ENCODE results near the gene PNMA1. TPM values are rescaled to one million over a fixed set of nuclear protein-coding genes. Genes with fewer than 3 reads are reported as not detected.

The PNMA1 gene
- total RNA-seq, 2 donors from 2014 or later, result 17.1 to 18.3 TPM

DNA sequence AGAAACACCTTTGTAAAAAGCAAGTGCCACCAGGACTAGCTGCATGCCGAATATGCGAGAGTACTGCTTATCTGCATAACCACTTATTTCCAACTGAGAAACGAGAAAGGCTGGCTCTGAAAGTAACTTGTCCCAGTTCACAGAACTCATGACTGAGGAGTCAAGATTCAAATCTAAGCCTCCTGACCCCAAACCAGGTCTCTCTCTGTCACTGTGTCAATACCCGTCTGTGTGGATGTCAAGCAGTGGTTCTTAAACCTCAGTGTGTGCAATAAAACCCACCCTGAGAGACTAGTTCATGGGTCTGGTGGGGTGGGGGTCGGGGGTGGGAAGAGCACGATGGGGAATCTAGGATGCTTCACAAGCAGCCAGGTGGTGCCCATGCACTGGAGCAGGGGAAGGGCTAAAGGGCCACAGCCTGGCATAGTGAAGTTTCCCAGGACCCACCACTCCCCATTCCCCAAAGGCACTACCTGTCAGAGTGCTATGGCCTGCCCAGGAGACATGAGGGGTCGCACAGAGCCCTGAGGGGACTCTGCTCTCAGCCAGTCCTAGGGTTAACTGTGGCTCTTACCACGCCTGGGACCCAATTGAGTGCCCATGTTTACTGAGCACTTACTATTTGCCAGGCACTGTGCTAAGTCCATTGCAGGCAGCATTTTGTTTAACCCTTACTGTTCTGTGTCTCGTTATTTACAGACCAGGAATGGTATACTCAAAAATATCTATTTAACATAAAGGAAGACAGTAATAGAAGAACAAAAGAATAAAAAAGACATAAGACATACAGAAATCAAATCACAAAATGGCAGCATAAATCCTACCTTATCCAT is 33.4 kb upstream of the PNMA1 start:
- Histone ChIP-seq H3K9me3 (no peaks in the 10 kb centered on the region), H3K4me1 (peaks cover 0 to 99% of the 10 kb centered on the region in 2 donors), H3K27me3 (no peaks in the 10 kb centered on the region), H3K36me3 (no peaks in the 10 kb centered on the region), H3K4me3 (no peak overlapping the region), H3K27ac (peak overlapping the region; percentile 76 to 89)
- TF ChIP-seq, protein P1, sequence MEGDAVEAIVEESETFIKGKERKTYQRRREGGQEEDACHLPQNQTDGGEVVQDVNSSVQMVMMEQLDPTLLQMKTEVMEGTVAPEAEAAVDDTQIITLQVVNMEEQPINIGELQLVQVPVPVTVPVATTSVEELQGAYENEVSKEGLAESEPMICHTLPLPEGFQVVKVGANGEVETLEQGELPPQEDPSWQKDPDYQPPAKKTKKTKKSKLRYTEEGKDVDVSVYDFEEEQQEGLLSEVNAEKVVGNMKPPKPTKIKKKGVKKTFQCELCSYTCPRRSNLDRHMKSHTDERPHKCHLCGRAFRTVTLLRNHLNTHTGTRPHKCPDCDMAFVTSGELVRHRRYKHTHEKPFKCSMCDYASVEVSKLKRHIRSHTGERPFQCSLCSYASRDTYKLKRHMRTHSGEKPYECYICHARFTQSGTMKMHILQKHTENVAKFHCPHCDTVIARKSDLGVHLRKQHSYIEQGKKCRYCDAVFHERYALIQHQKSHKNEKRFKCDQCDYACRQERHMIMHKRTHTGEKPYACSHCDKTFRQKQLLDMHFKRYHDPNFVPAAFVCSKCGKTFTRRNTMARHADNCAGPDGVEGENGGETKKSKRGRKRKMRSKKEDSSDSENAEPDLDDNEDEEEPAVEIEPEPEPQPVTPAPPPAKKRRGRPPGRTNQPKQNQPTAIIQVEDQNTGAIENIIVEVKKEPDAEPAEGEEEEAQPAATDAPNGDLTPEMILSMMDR (IDR thresholded peaks at IDR 0.05), result no peak
- no peak for DNase-seq (ENCODE audit: low spot score)

DNA sequence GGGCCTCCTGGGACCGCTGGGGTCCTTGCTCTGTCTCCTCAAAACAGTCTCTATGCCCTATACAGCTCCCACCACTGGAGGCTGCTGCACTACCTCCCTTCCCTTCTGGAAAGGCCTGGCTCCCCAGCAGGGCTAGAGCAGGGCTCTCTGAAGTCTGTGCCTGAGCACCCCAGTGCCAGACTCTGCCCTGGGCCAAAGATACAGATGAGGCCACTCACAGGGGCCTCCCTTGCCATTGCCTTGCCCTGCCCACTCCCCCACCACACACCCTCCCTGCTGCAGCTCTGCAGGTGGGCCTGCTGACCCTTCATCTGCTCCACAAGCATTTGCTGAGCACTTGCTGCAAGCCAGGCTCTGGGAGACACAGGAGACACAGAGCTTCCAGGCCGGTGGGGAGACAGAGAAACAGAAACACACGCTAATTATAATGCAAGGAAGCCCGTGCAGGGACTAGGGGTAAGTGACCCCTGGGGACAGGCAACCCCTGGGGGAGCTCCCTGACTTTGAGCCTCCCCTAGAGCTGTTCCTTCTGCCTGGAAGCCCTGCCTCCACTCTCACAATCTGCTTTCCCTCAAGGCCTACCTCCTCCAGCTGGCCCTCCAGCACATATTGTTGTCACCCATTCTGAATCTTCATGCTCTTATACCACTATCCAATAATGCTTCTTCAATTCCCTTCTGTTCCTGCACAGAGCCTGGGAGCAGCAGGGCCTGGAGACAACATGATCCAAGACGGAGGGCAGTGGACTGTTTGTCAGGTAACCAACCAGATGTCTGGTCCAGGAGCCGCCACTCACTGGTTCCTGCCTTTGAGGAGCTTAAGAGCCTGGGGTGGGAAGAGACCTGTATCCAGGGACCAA is 32.6 kb upstream of the PNMA1 start:
- no peaks in the 10 kb centered on the region for H3K9me3 ChIP-seq
- no peak overlapping the region for H3K4me3 ChIP-seq
- peaks cover 0 to 99% of the 10 kb centered on the region in 2 donors for H3K4me1 ChIP-seq
- no peak for DNase-seq (ENCODE audit: low spot score)
- TF ChIP-seq, protein P1 (IDR thresholded peaks at IDR 0.05), result peak in 1 of 2 donors; percentile 46
- H3K27me3 ChIP-seq, result no peaks in the 10 kb centered on the region
- H3K36me3 ChIP-seq, result no peaks in the 10 kb centered on the region
- H3K27ac ChIP-seq, result peak overlapping the region; percentile 76 to 89

DNA sequence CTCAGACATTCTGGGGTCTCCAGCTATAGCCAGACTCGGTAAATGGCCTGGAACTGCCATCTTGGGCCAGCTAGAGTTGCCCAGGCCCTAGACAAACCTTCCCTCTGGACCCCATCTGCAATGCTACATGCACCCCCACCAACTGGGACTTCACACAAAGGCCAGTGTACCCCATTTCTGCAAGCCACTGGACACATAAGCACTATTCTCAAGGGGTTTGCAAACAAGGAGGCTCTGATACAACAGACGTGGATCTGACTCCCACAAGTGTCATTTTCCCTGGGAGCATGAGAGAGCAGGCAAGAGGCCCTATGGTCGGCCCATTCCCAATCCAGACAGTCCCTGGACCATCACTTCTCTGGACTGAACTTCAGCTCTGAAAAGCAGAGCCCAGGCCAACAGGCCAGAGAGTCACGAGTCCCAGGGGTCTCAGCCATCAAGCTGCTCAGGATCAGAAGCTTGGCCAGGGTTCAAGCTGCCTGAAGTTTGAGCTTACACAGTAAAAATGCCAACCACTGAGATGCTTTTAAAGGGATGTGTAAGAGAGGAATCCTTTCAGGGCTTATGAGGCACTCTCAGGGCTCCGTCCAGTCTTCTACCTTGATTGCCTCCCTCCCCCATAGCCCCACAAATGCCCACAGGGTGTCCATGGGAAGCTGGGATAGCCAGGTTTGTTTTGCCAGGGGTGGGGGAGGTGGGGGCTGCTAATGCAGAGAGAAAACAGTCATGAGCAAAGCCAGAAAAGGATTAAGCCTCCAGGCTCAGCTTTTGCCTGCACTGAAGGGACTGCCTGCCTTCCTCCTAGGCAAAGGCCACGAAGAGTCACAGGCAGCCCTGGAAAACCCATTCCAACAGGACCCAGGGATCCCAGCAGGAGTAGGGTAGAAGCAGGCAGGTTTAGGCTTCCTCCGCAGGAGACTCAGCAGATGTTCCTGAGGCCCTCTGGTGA is 31.7 kb upstream of the PNMA1 start:
- Histone ChIP-seq H3K27ac (peak overlapping the region; percentile 76 to 89), H3K9me3 (no peaks in the 10 kb centered on the region), H3K27me3 (no peaks in the 10 kb centered on the region), H3K36me3 (no peaks in the 10 kb centered on the region), H3K4me3 (no peak overlapping the region), H3K4me1 (peaks cover 0 to 99% of the 10 kb centered on the region in 2 donors)
- DNase-seq (ENCODE audit: low spot score), result no peak
- TF ChIP-seq, protein P1 (IDR thresholded peaks at IDR 0.05), result no peak

DNA sequence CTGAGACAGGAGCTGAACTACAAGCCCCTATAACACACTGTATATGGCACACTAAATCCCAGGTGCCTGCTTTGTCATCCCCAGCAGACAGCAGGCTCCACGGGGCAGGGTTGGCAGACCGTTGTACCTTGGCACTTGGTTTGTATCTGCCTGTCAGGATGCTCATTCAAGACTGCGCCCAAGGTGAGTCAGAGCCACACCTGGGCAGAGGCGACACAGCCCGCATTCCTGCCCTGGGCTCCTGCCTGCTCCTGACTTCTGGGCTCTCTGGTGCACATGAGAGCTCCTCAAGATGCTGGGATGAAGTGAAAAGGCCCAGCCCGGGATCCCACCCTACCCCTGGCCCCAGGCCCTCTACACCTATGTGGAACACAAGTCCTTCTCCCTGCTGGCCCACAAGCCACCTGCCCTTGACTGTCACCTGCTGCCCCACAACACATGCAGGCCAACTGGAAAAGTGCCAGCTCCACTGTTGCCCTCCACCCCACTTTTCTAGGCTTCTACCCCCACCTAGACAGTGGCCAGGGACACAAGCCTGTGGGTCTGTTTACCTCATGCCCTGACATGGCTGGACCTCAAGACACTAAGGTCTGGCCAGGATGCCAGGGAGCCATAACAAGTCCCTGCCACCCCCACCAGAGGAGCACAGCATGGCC is 30.8 kb upstream of the PNMA1 start:
- Histone ChIP-seq H3K4me3 (no peak overlapping the region), H3K27me3 (no peaks in the 10 kb centered on the region), H3K27ac (peak overlapping the region; percentile 76 to 89), H3K4me1 (peaks cover 0 to 99% of the 10 kb centered on the region in 2 donors), H3K36me3 (no peaks in the 10 kb centered on the region), H3K9me3 (no peaks in the 10 kb centered on the region)
- no peak for DNase-seq (ENCODE audit: low spot score)
- TF ChIP-seq, protein P1 (IDR thresholded peaks at IDR 0.05), result no peak
